Activated CD8-positive, alpha-beta memory T cell treated with anti-CD3 and anti-CD28 coated beads, Interleukin-2, amount 50 U/mL, for 1 hour (primary cell): Measurements from ENCODE around the gene SPATA21.

ENCODE experiments used
- DNase-seq: peaks from one replicate; pipeline ENCODE4 v3.0.0-alpha.2; 2020; ENCODE audit errors: extremely low read depth

SPATA21 gene

GRCh38 chr1:16420424-16421118 lies 16.7 kb downstream of the SPATA21 start:
- no peak for DNase-seq

GRCh38 chr1:16418823-16419425 lies 18.3 kb downstream of the SPATA21 start:
- no peak for DNase-seq

- no peak for DNase-seq
These were observed 24.0 kb downstream of the SPATA21 start for GRCh38 chr1:16413191-16413590.

- no peak for DNase-seq
These were observed 26.4 kb downstream of the SPATA21 start for GRCh38 chr1:16410803-16411202.

- no peak for DNase-seq
These were observed 27.6 kb downstream of the SPATA21 start for GRCh38 chr1:16409536-16410152.

- DNase-seq = no peak
These were observed 30.4 kb downstream of the SPATA21 start for GRCh38 chr1:16406868-16407267.

- DNase-seq = no peak
These were observed 31.8 kb downstream of the SPATA21 start for GRCh38 chr1:16405441-16405840.

- DNase-seq = no peak
These were observed 34.5 kb downstream of the SPATA21 start for GRCh38 chr1:16402742-16403141.

GRCh38 chr1:16398371-16398953 lies 38.8 kb downstream of the SPATA21 start:
- no peak for DNase-seq

GRCh38 chr1:16397120-16397519 lies 40.1 kb downstream of the SPATA21 start:
- DNase-seq = no peak

- no peak for DNase-seq
These were observed 40.6 kb downstream of the SPATA21 start for GRCh38 chr1:16396591-16396990.

GRCh38 chr1:16394977-16395376 lies 42.2 kb downstream of the SPATA21 start:
- no peak for DNase-seq

GRCh38 chr1:16393570-16394521 lies 43.4 kb downstream of the SPATA21 start:
- no peak for DNase-seq

GRCh38 chr1:16392740-16393569 lies 44.3 kb downstream of the SPATA21 start:
- DNase-seq = no peak

GRCh38 chr1:16391411-16391810 lies 45.8 kb downstream of the SPATA21 start:
- DNase-seq = no peak

- no peak for DNase-seq
These were observed 49.7 kb downstream of the SPATA21 start for GRCh38 chr1:16387201-16388188.

GRCh38 chr1:16386454-16387113 lies 50.6 kb downstream of the SPATA21 start:
- no peak for DNase-seq

GRCh38 chr1:16385659-16386453 lies 51.4 kb downstream of the SPATA21 start:
- DNase-seq = no peak
